ENCODE results near the gene CFAP61.
A peak's percentile ranks its signal among the peaks of the same experiment; 100 is the strongest.
"Not testable (repeated sequence)": the region's sequence is repeated elsewhere in the genome, so short reads cannot be mapped to it uniquely, and the experiment has no call there.

Gene CFAP61

GRCh38 chr20:20089018-20089417, 36.7 kb downstream of the CFAP61 start:
- no peak for DNase-seq (ENCODE audit: low read depth, low spot score)

- DNase-seq (ENCODE audit: low read depth, low spot score) = no peak
Observed at GRCh38 chr20:20089939-20090338, 37.6 kb downstream of the CFAP61 start.

GRCh38 chr20:20092827-20093226, 40.5 kb downstream of the CFAP61 start:
- no peak for DNase-seq (ENCODE audit: low read depth, low spot score)

- DNase-seq (ENCODE audit: low read depth, low spot score) = no peak
Observed at GRCh38 chr20:20094410-20094809, 42.1 kb downstream of the CFAP61 start.

GRCh38 chr20:20095114-20095872, 43.0 kb downstream of the CFAP61 start:
- DNase-seq (ENCODE audit: low read depth, low spot score) = no peak

- DNase-seq (ENCODE audit: low read depth, low spot score) = no peak
Observed at GRCh38 chr20:20096421-20096820, 44.1 kb downstream of the CFAP61 start.

- DNase-seq (ENCODE audit: low read depth, low spot score) = no peak
Observed at GRCh38 chr20:20100881-20101280, 48.5 kb downstream of the CFAP61 start.

- DNase-seq (ENCODE audit: low read depth, low spot score) = no peak
Observed at GRCh38 chr20:20102163-20102562, 49.8 kb downstream of the CFAP61 start.

GRCh38 chr20:20102716-20103258, 50.5 kb downstream of the CFAP61 start:
- no peak for DNase-seq (ENCODE audit: low read depth, low spot score)

GRCh38 chr20:20103486-20103885, 51.2 kb downstream of the CFAP61 start:
- DNase-seq (ENCODE audit: low read depth, low spot score) = no peak

GRCh38 chr20:20123187-20123586, 70.9 kb downstream of the CFAP61 start:
- not testable (repeated sequence) for DNase-seq (ENCODE audit: low read depth, low spot score)

- peak; percentile 30 for DNase-seq (ENCODE audit: low read depth, low spot score)
Observed at GRCh38 chr20:20130399-20130798, 78.1 kb downstream of the CFAP61 start.

GRCh38 chr20:20134941-20135575, 82.7 kb downstream of the CFAP61 start:
- no peak for DNase-seq (ENCODE audit: low read depth, low spot score)

GRCh38 chr20:20136313-20136712, 84.0 kb downstream of the CFAP61 start:
- DNase-seq (ENCODE audit: low read depth, low spot score) = no peak

GRCh38 chr20:20137851-20138250, 85.5 kb downstream of the CFAP61 start:
- no peak for DNase-seq (ENCODE audit: low read depth, low spot score)

- no peak for DNase-seq (ENCODE audit: low read depth, low spot score)
Observed at GRCh38 chr20:20138301-20139064, 86.2 kb downstream of the CFAP61 start.

- DNase-seq (ENCODE audit: low read depth, low spot score) = no peak
Observed at GRCh38 chr20:20139403-20139802, 87.1 kb downstream of the CFAP61 start.

GRCh38 chr20:20143165-20143564, 90.8 kb downstream of the CFAP61 start:
- DNase-seq (ENCODE audit: low read depth, low spot score) = no peak

GRCh38 chr20:20143646-20144045, 91.3 kb downstream of the CFAP61 start:
- no peak for DNase-seq (ENCODE audit: low read depth, low spot score)

GRCh38 chr20:20148779-20149178, 96.4 kb downstream of the CFAP61 start:
- no peak for DNase-seq (ENCODE audit: low read depth, low spot score)

- no peak for DNase-seq (ENCODE audit: low read depth, low spot score)
Observed at GRCh38 chr20:20150241-20150640, 97.9 kb downstream of the CFAP61 start.

- no peak for DNase-seq (ENCODE audit: low read depth, low spot score)
Observed at GRCh38 chr20:20160520-20160919, 108.2 kb downstream of the CFAP61 start.
